HEK293 (cell line): ENCODE measurements around the gene MPG.

ENCODE experiments used
- CTCF ChIA-PET: fragments of 350-600 bp; formaldehyde crosslinking; extraction: SDS; loops from one replicate; lab custom pipeline; 2021; ENCODE audit warnings: antibody characterized with exemption; lab: Yijun Ruan, JAX
- POLR2A ChIA-PET: fragments of 300-600 bp; formaldehyde crosslinking; extraction: SDS; loops from one replicate; lab custom pipeline; 2020; ENCODE audit warnings: antibody characterized with exemption, inconsistent platforms; lab: Yijun Ruan, JAX
- H3K27ac ChIP-seq: fragments of 200-500 bp; sonication (Bioruptor generic); 2 replicates; pipeline ENCODE4 v1.5.1; 2014; ENCODE audit warnings: low read depth, low read length, control low read depth, inconsistent platforms; ENCODE audit errors: extremely low read depth
- H3K36me3 ChIP-seq, 2 experiments: fragments of 200-500 bp in 1 of 2; sonication (Bioruptor generic) in 1 of 2; 1 replicate in 1 of 2; 2 replicates in 1 of 2; pipeline ENCODE4 v1.5.1; 2014 to 2017; ENCODE audit warnings: inconsistent platforms in 2 of 2, low read length in 2 of 2; ENCODE audit not compliant: control insufficient read depth in 2 of 2, insufficient read depth in 1 of 2
- H3K4me1 ChIP-seq: fragments of 200-500 bp; sonication (Bioruptor generic); 2 replicates; pipeline ENCODE4 v1.5.1; 2014; ENCODE audit warnings: mild to moderate bottlenecking, low read length, inconsistent platforms; ENCODE audit not compliant: control insufficient read depth, insufficient read depth
- H3K4me3 ChIP-seq: 2 replicates; pipeline ENCODE4 v1.5.1; 2011; ENCODE audit warnings: low read depth, mild to moderate bottlenecking, control low read depth, low read length, moderate library complexity
- H3K9me3 ChIP-seq: fragments of 200-500 bp; sonication (Bioruptor generic); 2 replicates; pipeline ENCODE4 v1.5.1; 2014; ENCODE audit warnings: low read depth, low read length, inconsistent platforms; ENCODE audit not compliant: control insufficient read depth, insufficient read depth
- GFI1B ChIP-seq: fragments of 450-650 bp; formaldehyde crosslinking; IDR thresholded peaks from 2 replicates; pipeline ENCODE4 v1.5.1; 2016; ENCODE audit warnings: missing biosample characterization, missing genetic modification characterization
- ZNF184 ChIP-seq: fragments of 450-650 bp; IDR thresholded peaks from 2 replicates; pipeline ENCODE4 v1.5.1; 2018; ENCODE audit warnings: missing biosample characterization, mild to moderate bottlenecking, missing genetic modification characterization
- ZNF223 ChIP-seq: fragments of 450-650 bp; formaldehyde crosslinking; IDR thresholded peaks from 2 replicates; pipeline ENCODE4 v1.5.1; 2016; ENCODE audit warnings: missing biosample characterization, missing genetic modification characterization
- ZNF560 ChIP-seq: fragments of 450-650 bp; formaldehyde crosslinking; IDR thresholded peaks from 2 replicates; pipeline ENCODE4 v1.5.1; 2017; ENCODE audit warnings: missing biosample characterization, missing genetic modification characterization, borderline replicate concordance
- ZSCAN30 ChIP-seq: fragments of 450-650 bp; IDR thresholded peaks from 2 replicates; pipeline ENCODE4 v1.5.1; 2018; ENCODE audit warnings: missing biosample characterization, mild to moderate bottlenecking, missing genetic modification characterization, moderate library complexity

Gene MPG

DNA sequence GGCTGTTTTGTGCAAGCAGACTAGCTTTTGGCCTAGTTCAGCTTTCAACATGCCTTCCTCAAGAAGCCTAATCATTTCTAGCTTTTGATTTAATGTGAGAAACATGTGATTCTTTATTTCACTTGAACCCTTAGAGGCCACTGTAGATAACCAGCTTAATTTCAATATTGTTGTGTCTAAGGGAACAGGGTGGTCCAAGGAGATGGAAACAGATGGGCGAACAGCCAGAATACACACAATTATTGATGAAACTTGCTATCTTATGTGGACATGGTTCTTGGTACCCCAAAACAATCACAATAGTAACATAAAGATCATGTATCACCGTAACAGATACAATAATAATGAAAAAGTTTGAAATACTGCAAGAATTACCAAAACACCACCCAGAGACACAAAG, 55.7 kb downstream of the MPG start:
- CTCF ChIA-PET = interaction anchor here (0.5 to 3.5 kb wide), 8 partner anchors 16 to 229 kb away, joined by 3 to 11 read pairs (median 3); no protein-coding TSS in a partner anchor
- no peaks in the 10 kb centered on the region for H3K9me3 ChIP-seq

More for the DNA sequence above, 55.7 kb downstream of the MPG start:
- peaks cover 3 to 4% of the 10 kb centered on the region in 2 experiments; a peak in 2 of 3 replicates for H3K36me3 ChIP-seq
- no peaks in the 10 kb centered on the region for H3K4me1 ChIP-seq
- H3K4me3 ChIP-seq = no peak overlapping the region
- POLR2A ChIA-PET = no interaction called here
- TF ChIP-seq ZNF560 (no peak), GFI1B (tag by site-specific recombination) (no peak), ZSCAN30 (tag by site-specific recombination) (no peak), ZNF223 (tag by site-specific recombination) (no peak), ZNF184 (tag by site-specific recombination) (no peak)
- H3K27ac ChIP-seq = no peak overlapping the region
